AG20443 (cell line): ENCODE data around the gene EXOC6.
A peak's percentile ranks its signal among the peaks of the same experiment; 100 is the strongest.

ENCODE experiments used
- DNase-seq: peaks from one replicate; pipeline ENCODE4 v3.0.0; 2012; ENCODE audit warnings: low spot score, mixed read lengths

EXOC6 gene

DNA sequence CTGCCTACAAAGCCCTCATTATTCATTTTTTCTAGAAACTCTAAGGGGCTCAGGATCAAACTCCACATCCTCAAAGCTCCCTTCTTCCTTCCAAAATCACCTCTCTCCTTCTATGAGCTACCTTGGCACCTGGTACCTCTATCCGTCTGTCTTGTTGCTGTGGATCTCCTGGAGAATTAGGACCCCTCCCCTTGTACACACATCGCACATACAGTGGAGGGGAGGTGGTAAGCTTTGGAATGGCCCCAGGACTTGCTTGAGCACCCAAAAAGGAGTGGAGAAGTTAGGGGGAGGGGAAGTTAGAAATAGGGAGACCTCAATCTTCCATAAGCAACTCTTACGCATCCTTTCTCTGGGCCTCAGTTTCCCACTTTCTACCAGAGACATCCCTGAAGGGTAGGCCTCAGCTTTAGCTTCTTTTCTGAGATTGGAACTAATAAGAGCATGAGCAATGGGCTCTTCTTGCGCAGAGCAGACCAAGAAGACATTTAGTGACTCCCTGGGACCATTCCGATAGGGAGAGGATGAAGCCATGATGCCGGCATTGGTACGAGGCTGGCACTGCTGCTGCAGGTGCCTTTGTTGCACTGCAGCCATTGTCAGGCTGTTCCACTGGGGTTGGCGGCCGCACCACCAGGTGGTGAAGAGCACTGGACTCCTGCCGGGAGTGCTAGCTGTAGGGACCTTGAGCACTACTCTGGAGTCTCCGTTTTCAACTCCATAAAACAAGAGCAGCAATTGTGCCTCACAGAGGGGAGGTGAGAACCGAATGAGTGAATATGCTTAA lies 216.7 kb downstream of the EXOC6 start:
- no peak for DNase-seq

DNA sequence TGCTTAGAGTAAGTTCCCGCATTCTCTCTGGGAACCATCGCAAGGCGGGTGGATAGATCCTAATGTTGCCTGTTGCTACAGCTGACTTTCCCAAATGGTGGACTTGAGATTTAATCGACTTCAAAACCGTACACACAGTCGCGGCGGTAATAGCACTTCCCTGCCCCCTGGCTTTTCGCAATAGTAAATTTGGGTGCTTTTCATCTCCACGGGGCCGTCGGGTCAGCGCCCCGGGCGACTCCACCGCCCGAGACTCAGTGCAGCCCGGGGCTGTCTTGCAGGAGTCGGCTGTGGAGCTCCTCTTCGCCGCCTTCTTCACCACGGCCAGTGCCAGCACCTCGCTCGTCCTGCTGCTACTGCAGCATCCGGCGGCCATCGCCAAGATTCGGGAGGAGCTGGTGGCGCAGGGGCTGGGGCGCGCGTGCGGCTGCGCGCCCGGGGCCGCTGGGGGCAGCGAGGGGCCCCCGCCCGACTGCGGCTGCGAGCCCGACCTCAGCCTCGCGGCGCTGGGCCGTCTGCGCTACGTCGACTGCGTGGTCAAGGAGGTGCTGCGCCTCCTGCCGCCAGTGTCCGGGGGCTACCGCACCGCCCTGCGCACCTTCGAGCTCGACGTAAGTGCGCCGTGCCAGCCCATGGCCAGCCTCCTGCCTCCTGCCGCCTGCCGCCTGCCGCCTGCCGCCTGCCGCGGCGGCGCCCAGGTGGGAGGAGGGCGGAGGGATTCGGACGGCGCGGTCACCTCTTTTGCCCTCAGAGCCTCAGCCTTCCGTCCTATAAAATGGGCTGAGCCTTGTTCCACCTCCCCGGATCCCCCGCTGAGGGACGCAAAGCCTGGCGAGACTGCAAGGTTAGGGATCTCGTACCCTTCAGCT lies 217.6 kb downstream of the EXOC6 start:
- DNase-seq: peak; percentile 32

DNA sequence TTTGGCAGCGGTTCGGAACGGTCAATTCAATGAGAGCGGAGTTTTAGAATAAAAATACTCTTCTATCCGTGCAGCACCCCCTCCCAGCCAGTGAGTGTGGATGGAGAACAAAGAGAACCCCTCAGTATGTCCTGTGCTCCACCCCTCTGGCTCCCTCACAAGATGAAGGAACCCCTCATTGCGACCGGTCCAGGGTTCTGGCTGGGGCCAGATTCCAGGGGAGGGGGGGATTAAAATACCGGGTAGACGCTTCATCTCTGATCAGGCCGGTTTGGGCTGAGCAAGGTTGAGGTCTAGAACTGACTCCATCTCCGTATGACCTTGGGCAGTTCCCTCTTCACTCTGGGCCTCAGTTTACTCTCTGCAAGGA lies 218.2 kb downstream of the EXOC6 start:
- no peak for DNase-seq

DNA sequence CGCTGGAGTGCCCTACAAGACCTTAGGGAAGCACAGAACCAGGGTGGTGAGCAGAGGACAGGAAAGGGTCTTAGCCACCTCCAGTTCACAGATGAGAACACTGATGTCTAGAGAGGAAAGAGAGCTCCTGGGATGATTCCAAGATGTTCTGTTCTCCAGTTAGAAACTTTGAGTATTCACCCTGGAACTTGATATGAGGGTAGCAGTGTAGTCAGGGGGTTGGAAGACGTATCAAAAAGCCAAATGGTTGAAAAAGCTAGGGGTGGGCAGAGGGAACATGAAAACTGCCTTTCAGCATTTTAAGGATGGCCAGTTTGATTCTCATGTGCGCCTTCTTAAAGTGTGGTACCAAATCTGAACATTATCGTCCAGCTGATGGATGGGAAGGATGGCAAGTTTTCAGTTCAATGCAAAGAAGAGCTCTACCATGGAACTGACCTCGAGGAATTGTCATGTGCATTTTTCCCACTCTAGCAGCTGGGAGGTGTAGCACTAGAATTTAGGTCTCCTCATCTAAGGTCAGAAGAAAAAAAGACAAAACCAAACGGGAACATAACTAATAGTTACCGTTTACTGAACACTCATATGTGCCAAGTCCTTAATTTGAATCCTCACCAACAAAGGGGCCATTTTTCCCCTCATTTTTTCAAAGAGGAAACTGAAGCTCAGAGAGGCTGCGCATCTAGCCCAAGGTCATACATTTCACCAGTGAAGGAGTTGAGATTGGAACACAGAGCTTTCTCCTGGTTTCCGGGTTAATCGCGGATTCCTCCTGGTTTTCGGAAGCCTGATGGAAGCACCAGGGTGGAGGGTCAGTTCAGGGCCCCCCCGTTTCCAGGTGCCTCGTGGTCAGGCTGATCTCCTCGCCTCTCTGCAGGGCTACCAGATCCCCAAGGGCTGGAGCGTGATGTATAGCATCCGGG lies 219.4 kb downstream of the EXOC6 start:
- DNase-seq: no peak

DNA sequence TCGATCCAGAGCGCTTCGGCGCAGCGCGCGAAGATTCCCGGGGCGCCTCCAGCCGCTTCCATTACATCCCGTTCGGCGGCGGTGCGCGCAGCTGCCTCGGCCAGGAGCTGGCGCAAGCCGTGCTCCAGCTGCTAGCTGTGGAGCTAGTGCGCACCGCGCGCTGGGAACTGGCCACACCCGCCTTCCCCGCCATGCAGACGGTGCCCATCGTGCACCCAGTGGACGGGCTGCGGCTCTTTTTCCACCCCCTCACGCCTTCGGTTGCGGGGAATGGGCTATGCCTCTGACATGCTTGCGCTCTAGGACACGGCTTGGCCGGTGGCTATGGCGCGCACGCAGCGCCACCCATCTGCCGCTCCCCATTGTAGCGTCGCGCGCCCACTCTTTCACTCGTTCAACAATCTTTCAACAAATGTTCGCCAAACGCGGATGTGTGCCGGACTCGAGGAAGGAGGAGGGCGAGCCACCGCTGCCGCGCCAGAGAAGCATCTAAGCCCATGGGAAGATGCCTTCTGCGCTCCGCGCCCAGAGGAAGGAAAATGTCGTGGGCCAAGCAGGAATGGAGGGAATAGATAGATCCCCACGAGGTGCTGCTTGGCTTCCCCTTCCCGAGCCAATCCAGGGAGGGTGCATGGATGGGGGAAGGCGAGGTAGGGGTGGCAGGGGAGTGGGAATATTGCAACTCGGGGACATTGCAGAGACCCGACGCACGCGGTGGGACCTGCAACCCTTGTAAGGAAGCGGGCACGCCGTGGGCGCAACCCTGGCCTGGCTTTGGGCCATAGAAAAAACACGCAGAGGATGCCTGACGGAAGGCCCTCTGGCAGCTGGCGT lies 220.3 kb downstream of the EXOC6 start:
- DNase-seq: peak; percentile 69

DNA sequence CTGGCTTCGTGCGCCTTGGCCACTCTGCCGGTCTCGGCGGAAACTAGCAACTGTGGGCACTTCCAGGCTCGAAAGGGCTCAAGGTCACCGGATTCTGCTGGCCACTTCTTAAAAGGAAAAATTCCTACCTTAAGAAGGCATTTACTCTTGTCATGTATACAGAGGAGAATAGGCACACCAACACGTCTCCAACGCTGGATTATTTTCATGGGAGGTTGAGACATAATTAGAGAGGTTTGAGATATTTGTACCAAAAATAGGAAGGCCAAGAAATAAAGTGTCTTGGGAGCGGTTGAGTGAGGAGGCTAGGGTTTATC lies 220.9 kb downstream of the EXOC6 start:
- DNase-seq: no peak

DNA sequence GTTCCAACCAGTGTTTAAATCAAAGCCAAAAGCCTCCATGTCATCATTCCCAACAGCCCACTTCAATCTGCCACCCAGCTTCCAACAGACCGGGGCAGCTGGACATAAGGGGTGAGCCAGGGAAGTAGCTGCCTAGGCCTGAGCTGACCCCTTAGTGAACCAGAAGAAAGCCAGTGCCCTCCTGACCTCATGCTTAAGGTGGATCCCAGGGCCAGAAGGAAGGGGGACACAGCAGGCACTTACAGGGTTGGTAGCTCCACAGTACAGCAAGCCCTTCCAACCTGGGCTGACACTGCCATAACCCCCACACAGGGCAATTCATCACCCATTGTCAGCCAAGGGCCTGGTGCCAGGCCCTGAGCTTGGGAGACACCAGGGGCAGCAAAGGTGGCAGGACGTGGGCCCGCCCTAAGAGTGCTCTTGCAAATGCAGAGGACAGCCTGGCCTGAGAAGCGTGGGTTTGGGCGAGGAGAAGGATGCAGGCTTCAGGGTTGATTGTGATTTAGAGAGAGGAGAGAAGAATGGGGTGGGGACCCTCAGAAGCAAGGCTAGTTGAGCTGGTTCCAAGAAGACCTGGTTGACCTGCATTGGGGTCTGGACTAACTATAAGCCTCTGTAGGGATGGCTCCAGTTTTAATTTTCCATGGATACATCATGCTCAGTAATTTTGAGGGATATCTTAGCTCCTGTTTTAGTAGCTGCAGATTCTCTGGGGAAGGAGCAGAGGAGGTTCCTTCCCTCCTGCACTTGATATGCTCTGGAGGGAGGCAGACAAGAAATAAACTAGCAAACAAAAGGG lies 222.3 kb downstream of the EXOC6 start:
- no peak for DNase-seq

DNA sequence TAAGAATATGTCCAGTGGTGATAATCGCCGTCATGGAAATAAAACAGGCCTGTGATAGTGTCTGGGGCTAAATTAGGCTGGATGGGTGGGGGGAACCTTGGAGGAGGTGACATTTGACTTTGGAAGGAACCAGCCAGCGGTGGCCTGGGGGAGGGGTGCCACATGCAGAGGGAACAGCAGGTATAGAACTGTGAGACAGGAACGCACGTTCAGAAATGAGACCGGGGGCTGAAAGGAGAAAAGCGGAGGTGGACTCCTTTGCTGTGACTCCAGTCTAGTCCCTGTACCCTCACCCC lies 222.8 kb downstream of the EXOC6 start:
- no peak for DNase-seq

DNA sequence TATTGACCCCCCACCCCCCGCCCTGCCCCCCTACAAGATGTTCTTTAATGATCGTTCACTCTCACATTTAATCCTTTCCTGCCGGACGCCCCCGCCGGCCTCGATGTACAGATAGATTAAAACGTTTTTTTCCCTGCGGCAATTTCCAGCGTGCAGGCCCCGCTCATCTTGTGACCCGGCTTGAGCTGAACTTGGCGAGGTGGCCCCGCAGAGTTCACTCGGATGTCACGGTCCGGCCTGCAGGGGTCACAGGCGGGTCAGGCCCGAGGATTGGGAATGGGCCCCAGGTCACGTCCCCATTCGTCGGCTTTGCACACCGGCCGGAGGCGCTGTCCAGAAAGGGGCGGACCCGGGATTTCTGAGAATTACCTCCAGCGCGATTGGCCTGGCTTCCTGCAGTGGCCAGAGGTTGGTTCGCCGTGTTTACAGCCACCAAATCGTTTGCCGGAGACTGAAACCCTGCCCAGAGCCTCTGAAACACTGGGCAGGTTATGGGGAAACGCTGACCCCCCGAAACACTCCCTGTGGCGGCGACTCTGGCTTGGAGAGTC lies 223.4 kb downstream of the EXOC6 start:
- no peak for DNase-seq

DNA sequence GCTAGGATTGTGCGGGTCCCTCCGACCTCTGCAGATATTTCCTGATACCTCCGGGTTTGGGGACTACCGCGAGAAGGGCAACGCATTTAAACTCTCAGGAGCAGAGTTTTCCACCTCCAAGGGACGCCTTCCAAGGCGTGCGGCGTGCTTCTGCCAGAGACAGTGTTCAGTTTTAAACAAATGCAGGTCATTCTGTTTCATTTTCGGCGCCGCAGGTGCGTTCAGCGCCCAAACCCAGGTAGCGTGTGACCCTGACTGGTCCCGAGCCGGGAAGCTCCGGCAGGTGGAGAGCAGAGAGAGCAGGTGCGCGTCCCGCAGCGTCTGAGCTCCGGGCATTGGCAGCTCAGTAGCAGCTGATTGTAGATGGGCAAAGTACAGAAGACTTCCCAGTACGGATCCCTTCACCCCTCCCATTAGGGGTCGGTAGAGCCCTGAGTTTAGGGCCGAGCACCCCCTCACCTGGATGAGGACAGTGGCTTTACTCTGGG lies 223.9 kb downstream of the EXOC6 start:
- DNase-seq: no peak

DNA sequence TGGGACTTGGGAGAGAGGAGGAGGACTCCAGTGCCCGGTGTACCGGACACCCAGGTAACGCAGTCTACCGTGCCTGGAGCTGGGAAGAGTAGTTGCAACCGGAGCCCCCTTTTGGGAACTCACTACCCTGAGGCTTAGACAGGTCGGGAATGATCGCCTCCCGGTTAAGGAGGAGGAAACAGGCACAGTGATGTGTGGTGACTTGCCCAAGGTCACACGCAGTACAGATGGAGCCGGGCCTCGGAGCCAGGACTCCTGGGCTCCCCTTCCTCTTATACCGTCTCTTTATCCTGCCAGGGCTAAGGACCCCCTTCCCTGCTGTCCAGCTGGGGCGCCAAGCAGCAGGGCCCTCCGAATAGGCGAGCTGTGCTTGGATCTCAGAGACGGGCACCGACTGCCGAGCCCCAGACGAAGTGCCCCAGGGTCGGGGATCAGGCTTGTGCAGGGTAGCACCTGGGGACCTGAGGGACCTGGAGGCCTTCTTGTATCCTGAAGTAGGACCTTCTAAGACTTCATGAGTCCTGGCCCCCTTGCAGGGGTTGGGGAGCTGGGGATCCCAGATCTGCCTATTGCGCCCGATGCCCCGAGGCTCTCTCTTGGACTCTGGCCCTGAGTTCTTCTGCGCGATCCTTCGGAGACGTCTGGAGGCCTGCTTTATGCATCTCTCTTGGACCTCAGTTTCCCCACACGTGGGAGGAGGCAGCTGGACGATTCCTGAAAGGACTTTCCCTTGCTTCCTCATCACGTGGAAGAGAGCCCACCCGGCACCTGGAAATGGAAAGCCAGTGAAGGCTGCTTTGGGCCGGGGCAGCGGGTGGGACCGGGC lies 224.6 kb downstream of the EXOC6 start:
- no peak for DNase-seq

DNA sequence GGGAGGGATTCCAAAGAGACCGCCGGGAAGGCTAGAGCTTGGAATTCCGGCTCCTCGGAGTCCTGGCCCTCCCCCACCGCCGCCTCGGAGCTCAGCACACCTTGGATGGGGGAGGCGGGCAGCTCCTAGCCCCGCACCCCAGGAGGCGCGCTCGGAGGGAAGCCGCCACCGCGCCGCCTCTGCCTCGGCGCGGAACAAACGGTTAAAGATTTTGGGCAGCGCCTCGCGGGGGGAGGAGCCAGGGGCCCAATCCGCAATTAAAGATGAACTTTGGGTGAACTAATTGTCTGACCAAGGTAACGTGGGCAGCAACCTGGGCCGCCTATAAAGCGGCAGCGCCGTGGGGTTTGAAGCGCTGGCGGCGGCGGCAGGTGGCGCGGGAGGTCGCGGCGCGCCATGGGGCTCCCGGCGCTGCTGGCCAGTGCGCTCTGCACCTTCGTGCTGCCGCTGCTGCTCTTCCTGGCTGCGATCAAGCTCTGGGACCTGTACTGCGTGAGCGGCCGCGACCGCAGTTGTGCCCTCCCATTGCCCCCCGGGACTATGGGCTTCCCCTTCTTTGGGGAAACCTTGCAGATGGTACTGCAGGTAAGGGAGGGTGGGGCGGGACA lies 225.3 kb downstream of the EXOC6 start, which contains the start of gene CYP26A1:
Gene CYP26A1 (plus strand): TSS at position 355 of the 608 bp plus-strand sequence. CDS start 42 bp downstream, at position 397.
- DNase-seq: no peak

DNA sequence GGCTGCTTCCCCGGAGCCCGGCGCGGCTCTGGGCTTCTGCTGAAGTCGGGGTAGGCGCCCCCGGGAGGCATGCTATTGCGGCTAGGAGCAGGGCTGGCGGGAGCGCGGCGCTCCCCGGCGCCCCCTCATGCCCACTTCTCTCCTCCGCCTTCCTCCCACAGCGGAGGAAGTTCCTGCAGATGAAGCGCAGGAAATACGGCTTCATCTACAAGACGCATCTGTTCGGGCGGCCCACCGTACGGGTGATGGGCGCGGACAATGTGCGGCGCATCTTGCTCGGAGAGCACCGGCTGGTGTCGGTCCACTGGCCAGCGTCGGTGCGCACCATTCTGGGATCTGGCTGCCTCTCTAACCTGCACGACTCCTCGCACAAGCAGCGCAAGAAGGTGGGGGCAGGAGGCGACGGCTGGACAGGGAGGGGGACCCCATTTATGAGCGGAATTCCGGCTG lies 225.9 kb downstream of the EXOC6 start:
- no peak for DNase-seq

DNA sequence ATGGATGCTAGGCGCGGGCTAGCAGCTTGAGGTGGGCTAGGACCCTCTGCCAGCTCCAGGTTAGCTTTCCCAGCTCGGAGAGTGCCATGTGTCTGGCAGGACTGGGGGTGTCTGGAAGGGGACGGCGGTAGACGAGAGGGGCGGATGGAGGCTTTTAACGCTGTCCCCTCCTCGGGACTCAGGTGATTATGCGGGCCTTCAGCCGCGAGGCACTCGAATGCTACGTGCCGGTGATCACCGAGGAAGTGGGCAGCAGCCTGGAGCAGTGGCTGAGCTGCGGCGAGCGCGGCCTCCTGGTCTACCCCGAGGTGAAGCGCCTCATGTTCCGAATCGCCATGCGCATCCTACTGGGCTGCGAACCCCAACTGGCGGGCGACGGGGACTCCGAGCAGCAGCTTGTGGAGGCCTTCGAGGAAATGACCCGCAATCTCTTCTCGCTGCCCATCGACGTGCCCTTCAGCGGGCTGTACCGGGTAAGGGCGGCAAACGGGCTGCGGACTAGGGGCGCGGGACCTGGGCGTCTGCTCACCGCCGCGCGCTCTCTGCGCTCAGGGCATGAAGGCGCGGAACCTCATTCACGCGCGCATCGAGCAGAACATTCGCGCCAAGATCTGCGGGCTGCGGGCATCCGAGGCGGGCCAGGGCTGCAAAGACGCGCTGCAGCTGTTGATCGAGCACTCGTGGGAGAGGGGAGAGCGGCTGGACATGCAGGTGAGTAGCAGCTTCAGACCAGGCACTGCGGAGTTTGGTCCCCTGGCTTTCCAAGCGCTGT lies 226.5 kb downstream of the EXOC6 start:
- DNase-seq: no peak

DNA sequence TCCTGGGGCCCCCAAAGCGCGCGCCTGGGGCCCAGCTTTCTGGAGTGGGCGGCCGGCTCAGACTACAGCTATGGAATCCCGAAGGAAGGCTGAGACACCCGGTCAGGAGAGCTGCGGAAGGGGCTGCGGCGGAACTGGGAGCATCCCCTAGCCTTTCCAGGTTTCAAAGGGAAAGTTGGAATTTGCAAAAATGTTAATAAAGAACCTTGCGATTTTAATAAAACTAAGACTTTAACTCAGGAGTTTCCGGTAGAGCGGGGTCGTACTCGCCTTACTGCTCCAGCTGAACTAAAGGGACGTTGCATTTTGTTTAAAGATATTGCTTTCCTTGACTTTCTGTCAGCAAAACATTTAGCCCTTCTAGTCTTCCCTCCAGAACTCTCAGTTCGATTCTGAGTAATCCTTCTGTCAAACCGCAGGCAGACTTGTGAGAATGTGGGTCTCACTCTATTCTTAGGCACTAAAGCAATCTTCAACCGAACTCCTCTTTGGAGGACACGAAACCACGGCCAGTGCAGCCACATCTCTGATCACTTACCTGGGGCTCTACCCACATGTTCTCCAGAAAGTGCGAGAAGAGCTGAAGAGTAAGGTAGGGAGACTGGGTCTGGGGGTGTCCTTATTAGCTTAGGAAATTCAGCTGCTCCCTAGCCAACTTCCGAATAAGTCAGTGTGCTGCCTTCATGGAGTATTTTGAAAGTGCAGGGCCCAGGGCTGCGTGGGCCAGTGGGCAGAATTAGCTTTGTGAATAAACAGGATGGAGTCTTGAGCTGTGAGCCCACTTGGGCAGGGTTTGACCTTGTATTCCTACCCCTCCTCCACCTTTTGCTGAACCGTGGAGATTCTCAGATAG lies 227.3 kb downstream of the EXOC6 start:
- DNase-seq: no peak

DNA sequence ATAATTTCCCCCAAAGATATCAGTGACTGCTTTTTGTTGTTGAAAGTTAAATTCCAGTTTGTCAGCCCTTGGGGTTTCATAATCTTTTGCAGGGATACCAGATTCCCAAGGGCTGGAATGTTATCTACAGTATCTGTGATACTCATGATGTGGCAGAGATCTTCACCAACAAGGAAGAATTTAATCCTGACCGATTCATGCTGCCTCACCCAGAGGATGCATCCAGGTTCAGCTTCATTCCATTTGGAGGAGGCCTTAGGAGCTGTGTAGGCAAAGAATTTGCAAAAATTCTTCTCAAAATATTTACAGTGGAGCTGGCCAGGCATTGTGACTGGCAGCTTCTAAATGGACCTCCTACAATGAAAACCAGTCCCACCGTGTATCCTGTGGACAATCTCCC lies 228.6 kb downstream of the EXOC6 start:
- DNase-seq: no peak

DNA sequence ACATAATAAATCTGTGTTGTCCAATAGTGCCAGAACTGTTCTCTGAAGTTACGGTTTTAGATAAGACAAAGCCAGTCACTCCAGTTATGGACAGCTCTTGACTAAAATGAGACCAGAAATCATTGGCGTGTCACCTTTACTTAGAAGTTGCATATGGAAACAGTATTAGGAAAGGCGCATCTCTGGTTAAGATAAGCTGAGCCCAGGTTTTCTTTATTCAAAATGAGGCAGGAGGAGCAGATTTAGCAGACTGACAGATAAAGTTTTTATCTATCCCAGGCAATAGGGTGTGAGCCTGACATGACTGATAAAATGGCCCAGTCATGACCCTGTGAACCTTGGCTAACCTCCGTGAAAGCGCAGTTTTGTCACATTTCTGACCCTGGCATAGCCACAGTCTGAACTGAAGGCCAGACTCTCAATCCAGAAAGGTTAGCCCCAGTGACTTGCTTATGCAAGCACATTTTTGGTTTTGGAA lies 229.6 kb downstream of the EXOC6 start:
- no peak for DNase-seq
